HG02885 (cell line): ENCODE results near the gene CLDN15.

Source experiments
- ATAC-seq: cut with Tn5 transposase; IDR thresholded peaks from one replicate; pipeline ENCODE4 v1.9.1; 2021; ENCODE audit warnings: mild to moderate bottlenecking; ENCODE audit not compliant: unreplicated experiment, poor library complexity

CLDN15 gene

DNA sequence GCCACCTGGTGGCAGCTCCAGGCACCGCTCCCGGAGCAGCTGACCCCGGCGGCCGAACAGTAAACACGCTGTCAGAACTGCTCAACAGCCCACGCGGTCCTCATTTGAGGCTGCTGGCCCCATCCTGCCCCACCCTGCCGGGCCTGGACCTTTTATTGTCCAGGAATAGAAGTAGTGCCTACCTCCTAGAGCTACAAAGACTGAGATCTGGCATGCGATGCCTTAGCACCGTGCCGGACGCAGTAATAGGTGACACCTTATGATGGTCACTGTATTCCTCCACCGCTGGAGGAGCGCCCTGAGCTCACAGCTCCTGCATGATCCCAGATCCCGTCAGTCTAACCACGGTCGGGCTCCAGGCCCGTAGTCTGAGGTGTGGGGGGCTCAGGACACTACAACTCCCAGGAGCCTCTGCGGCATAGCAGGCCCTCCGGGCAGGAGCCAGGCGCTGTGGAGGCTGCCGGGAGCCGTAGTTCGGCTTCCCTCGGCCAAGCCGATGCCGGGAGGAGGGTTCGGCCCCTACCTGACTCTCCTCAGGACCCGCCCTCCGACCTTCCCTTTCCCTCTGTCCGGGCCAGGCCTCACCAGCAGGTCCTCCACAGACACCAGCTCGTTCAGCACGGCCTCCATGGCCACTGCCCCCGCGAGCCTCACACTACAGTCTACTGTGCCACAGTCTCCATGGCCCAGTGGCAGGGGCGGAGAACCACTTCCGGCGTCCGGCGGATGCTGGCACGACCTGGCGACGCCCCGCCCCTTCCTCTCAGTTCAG, 7.0 kb upstream of the CLDN15 start, which contains the start of gene FIS1:
FIS1 (minus strand) TSS at position 707 of the 772 bp plus-strand sequence; CDS start at position 630, 77 bp downstream.
- ATAC-seq = peak; percentile 93

DNA sequence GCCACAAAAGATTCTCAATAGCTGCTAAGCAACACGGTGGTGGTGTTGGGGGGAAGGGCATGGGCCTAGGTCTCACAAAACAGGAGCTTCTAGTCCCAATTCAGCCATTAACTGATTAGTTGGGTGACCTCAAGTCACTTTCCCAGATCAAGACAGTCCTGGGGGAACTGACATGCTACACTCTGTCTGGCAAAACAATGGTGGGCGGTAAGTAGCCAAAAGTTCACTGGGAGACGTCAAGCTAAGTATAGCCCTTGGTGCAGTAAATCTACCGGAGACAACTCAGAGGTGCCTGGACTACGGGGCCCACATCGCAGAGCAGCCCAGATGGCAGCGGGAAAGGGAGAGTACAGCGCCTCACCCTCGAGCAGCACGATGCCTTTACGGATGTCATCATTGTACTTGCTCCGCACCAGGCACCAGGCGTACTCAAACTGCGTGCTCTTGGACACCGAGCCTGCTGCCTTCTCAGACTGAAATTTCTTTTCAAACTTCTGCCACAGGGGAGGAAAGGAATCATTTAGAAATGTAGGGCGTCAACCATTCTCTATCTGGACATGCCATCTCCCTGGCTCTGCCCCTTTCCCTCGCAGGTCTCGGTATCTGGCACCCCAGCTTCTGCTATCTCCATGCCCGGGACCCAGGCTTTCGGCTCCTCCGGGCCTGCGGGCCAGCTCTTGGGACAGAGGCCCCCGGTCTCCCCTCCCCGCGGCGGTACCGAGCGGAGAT, 6.2 kb upstream of the CLDN15 start:
- ATAC-seq = no peak

DNA sequence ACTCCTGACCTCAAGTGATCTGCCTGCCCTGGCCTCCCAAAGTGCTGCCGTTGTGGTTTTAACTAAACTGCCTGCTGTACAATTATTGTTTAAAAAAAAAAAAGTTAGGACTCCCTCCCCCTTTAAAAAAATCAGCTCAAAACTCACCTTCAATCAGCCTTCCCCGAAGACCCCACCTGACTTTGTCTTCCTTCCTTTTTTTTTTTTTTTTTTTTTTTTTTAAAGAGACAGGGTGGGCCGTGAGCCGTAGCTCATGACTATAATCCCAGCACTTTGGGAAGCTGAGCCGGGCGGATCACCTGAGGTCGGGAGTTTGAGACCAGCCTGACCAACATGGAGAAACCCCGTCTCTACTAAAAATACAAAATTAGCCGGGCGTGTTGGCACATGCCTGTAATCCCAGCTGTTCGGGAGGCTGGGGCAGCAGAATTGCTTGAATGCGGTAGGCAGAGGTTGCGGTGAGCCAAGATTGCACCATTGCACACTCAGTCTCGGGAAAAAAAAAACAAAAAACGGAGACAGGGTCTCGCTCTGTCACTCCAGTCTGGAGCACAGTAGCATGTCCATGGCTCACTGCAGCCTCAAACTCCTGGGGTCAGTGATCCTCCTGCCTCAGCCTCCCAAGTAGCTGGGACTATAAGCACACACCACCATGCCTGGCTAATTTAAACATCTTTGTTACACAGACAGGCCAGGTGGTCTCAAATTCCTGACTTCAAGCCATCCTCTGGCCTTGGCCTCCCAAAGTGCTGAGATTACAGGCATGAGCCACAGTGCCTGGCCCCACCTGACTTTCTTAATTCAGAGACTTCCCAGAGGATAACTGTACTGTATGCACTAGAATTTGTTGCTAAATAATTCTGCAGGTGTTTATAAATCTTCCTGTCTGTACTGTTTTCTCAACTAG, 4.1 kb upstream of the CLDN15 start:
- ATAC-seq = no peak

DNA sequence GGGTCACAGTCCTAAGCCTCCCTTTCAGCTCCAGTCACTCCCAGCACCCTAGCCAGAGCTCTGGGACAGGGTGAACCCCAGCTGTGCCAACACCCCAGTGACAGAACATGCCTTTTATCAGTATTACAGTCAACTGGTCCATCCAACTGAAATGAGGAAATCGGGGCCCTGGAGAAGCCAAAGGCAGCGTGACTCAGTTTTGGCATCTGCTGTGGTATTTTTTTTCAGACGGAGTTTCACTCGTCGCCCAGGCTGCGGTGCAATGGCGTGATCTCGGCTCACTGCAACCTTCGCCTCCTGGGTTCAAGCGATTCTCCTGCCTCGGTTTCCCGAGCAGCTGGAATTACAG, 3.4 kb upstream of the CLDN15 start:
- ATAC-seq = no peak

DNA sequence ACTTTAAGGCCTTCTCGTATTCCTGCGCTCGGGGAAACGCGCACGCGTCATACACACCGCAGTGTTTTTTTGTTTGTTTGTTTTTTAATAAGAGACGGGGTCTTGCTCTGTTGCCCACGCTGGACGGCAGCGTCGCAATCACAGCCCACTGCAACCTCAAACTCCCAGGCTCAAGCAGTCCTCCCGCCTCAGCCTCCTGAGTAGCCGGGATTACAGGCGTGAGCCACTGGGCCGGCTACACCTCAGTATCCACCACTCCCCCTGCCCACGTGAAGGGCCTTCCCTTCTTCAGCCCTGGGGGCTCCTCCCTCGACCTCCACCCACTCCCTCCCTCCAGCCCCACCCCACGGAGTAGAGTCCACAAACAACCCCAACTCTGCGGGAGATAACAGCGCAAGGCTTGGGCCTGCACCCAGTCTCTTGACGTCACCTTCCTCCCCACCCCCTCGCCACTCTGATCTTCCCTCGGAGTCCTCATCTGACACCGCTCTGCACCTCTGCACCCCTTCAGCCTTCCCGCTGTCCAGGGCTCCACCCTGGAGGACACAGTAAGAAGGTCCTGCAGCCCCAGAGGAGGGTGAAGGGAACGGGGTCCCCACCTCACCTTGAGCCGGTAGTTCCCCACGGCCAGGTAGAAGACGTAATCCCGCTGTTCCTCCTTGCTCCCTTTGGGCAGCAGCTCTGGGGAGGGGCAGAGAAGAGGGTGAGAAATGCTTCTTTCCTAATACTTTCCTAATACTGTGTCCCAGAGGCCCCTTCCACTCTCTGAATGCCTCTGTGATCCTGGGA, 2.8 kb upstream of the CLDN15 start:
- no peak for ATAC-seq

DNA sequence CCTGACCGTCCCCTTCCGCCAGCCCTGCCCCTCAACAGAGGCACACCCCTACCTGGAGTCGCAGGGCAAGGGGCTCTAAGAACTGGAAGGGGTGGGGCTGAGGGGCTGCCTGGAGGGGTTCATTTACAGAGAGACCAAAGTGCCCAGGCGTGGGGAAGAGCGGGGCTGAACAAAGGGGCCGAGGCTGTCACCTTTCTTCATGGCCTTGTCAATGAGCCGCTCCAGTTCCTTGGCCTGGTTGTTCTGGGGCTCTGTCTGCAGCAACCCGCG, 2.3 kb upstream of the CLDN15 start:
- ATAC-seq = no peak

DNA sequence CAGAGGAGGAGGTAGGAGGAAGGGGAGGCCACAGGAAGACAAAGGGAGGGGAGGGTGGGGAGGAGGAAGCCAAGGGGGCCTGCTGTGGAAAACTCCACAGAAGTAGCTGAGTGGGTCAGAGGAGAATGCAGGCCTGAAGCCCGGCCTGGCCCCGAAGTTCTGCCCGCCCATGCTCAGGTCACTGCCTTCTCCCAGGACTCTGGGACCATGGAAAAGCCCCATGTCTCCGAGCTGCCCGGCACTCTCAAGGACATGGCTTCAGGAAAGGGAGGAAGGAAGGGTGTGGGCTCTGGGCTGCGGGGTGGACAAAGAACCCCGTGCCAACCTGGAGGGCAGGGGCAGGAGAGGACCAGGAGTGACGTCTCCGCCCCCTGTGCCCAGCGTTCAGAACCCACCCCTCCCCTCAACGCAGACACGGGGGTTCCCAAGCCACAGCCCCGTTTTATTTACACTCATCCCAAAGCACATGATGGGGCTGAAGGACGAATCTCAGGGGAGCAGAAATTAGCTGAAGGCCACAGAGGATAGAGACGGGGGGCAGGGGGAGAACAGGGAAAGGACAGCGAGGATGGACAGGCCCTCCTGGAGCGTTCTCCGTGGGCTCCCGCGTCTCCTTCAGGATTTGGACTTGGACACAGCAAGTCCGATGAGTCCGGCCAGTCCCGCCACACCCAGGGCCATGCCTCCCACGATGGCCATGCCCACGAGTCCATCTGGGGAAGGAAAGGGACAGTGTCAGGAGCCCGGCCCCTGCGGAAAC, 1.8 kb upstream of the CLDN15 start:
- no peak for ATAC-seq

DNA sequence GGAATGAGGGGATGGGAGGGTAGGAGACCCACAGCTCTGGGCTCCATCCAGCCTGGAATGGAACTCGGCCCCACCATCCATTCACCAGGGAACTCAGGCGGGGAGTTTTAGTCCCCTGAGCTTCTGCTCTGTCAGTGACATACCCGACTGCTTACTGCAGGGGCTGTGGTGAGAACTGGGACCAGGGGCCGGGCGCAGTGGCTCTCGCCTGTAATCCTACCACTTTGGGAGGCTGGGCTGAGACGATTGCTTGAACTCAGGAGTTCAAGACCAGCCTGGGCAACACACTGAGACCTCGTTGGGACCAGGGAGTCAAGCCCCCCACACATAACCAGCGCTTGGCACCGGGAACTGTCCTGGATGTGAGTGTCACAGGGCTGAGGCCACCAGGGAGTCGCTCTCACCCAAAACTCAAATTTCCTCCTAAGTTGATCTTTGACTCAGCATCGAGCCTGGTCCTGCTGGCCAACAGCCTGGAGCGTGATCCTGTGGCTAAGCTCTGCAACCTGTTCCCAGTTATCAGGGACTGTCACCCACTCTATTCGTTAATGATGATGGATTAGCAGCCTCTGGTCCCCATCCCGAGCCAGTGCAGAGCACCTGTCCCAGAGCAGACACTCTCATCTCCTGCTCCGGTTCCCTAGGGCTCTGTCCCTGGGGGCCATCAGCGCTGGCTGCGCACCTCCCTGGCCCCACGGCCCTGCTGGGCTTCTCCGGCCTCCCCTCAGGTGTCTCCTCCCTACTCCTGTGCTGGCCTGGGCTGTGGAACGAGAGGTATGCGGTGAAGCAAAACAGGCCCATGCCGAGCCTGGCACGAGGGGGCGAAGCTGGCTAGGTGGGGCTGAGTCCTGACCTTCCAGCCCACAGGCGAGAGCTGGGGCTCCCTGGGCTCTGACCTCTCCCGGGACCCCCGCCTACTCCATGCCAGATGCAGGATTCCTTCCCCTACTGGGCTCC, 902 bp upstream of the CLDN15 start:
- ATAC-seq = no peak

DNA sequence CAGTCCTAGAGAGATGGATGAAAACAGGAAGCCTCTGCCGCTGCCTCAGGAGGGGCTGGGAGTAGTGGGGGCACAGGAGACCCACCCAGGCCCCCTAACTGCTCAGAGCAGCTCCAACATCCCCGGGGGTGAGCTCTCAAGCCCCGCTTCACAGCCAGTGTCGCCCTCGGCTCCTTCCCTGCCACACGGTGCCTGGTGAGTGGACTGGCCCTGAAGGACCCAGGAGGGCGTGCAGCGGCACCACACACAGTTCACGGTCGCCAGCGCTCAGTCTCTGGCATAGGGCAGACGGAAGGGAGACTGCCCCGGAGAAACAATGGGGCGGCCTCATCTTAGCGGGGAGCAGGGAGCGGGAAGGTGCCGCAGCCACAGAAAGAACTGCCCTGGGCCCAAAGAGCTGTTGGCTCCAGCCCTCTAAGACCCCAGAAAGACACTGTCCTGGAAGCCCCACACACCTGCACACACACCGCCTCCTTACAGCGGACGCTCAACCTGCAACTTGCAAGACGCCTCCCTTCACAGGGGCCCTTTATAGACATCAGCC, 1.2 kb downstream of the CLDN15 start:
- no peak for ATAC-seq

DNA sequence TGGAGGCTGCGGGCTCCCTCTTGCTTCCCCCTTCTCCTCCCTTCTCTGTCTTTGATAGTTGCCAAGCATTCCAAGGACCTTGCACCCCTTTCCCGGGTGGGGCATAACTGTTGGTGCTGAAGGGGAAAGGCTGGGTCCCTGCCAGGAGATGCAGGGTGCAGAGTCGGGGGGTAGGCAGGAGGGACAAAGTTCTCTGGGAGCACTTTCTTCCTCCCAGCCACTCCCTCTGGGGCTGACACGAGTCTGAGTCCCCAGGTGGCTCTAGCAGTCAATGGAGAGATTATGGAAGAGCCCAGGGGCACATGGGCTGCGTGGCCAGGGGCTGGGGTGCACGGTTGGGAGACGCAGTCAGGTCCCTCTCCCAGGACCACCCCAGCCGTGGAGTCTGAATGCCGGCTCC, 2.1 kb downstream of the CLDN15 start:
- no peak for ATAC-seq

DNA sequence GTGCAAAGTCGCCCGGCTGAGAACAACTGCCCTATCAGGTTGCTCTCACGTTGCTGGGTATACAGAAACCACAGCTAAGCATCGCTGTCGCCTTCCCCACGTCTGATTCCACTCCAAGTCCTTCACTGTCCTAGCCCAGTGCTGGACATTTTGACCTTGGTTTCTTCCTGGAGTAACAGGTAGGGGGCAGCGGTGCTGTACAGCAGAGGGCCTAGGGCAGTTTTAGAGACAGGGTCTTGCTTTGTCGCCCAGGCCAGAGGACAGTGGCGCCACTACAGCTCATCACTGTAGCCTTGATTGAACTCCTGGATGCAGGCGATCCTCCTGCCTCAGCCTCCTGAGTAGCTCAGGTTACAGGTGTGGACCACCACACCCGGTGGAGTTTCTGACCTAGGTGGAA, 2.6 kb downstream of the CLDN15 start:
- no peak for ATAC-seq

DNA sequence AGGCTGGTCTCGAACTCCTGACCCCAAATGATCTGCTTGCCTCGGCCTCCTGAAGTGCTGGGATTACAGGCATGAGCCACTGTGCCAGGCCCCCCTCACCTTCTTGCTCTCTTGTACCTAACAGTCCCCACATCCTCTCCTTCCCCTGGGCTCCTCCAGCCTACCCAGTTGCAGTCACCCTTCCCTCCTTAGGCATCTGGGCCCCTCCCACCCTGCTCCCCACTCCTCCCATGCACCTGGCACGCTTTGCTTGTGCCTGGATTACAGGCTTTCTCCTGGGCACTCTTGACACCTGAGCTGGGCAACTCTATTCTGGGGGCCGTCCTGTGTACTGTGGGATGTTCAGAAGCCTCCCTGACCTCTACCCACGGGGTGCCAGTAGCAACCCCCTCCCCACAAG, 3.0 kb downstream of the CLDN15 start:
- ATAC-seq = no peak

DNA sequence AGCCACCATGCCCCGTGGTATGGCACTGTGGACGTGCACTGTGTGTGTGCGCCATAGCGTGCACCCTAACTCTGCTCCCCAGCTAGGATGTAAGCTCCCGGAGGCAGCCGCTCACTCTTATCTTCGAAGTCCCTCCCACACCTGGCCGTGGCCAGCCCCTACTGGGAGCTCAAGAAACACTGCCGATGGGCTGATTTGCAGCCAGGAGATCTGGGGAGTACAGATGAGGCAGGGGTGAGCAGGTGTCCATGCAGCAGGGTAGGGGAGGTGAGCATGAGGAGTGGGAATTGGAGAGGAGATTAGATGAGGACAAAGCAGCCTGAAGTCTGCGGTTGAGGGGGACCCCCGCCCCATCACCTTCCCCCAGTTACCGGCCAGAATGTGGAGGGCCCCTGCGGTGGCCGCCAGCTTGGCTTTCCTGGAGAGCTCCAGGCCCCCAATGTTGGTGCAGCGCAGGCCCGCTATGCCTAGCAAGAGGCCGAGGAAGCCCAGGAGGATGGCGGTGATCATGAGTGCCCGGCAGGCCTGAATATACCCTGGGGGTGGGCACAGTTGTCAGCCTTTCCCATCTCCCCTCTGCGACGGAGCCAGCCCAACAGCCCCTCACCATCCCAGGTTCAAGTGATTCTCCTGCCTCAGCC, 3.6 kb downstream of the CLDN15 start:
- no peak for ATAC-seq

DNA sequence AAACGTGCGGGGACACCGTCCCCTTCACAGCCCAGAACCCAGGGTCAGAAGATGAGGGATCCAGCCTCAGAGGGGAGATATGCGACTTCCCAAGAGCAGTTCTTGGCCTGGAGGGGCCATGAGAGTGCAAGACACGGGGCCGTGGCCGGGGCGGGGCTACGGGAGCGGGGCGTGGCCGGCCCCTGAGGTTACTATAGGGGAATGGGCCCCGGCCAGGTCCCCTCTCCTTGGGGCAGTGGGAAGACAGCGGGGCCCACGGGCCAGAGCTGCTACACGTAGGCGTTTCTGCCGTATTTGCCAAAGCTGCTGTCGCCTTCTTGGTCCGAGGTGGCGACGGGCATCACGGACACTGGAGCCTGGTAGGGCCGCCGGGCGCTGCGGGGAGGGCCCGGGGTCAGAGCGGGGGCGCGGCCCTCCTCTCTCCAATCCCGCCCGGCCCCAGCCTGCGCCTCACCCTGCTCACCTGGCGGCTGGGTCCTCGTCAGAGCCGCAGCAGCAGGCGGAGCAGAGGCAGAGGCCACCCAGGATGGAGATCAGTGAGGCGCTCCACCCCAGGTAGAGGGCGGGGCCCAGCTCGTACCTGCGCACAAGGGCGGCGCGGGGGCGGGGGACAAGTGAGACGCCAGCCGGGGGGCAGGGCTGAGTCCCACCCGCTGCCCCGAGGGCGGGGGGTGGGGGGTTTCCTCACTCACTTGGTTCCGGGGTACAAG, 5.3 kb downstream of the CLDN15 start:
- no peak for ATAC-seq

DNA sequence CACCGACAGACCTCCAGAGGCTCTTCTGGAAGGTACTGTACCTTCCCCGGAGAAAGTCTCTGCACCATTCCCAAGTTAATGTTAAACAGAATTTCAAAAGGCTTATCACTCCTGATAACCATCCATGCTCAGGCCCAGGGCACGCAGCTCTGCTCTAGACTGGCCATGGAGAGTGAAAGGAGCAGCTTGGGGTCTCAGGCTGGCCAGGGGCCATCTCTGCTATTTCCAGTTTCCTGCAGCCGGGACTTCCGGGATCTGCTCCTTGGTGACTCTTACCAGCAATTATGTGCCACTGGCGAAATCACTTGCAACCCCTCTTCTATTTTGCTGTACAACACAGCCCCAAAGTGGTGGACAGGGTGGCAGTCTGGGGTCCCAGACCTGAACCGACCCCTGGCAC, 6.0 kb downstream of the CLDN15 start:
- no peak for ATAC-seq

DNA sequence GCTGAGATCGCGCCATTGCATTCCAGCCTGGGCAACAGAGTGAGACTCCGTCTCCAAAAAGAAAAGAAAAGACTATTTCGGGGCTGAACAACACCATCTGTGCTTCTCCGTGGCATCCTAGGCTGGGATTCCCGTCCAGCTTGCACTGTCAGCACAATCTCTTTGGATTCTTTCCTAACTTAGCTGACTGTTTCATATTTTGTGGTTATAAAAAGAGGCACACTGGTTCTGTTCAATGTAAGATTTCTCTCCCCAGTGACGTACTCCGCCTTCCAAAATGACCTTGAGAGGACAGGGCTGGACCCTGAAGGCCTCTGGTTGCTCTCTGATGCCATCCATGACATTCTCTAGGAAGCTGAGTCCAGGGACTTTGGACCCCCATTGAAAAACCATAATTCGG, 10.9 kb downstream of the CLDN15 start:
- ATAC-seq = no peak

DNA sequence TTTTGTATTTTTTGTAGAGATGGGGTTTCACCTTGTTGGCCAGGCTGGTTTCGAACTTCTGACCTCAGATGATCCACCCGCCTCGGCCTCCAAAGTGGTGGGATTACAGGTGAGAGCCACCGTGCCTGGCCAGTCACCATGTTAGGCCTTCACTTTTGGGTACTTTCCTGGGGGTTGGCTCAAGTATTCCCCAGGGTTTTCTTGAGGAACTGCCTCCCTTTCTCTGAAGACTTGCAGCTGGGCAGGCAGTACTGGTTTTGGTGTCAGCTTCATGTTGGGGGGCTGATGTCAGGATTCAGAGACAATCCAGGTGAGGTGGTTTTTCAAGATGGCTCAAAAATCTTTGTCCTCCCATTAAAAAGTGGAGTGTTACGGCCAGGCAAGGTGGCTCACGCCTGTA, 12.0 kb downstream of the CLDN15 start:
- no peak for ATAC-seq
